H1 (cell line): ENCODE measurements around the gene BRD1. TPM values are rescaled to one million over a fixed set of nuclear protein-coding genes. Genes with fewer than 3 reads are reported as not detected.

Experiments used
- CTCF ChIA-PET: fragments of 300-600 bp; sonication (Branson Sonifier 250); formaldehyde crosslinking; loops from one replicate; lab custom pipeline; 2021; ENCODE audit not compliant: partially characterized antibody; lab: Charles Lee
- POLR2A ChIA-PET: fragments of 300-600 bp; sonication (Branson Sonifier 250); formaldehyde crosslinking; loops from one replicate; lab custom pipeline; 2021; ENCODE audit warnings: inconsistent platforms; ENCODE audit not compliant: partially characterized antibody; lab: Charles Lee
- DNase-seq, 2 experiments: peaks; one replicate each; pipeline versions ENCODE4 v3.0.0 to v3.0.0-alpha.2; 2010 to 2022; ENCODE audit warnings: low spot score in 2 of 2, low read depth in 1 of 2, mixed read lengths in 1 of 2
- FAIRE-seq: peaks from 2 replicates; lab custom pipeline; 2011; peaks lifted over from hg19 to GRCh38; lab: Jason Lieb, UNC
- H2AFZ ChIP-seq: 2 replicates; pipeline ENCODE4 v1.8.1; 2012; ENCODE audit warnings: low read length, inconsistent platforms
- H2AK5ac ChIP-seq: 2 replicates; pipeline ENCODE4 v1.6.1; 2013; ENCODE audit warnings: low read depth, low read length
- H2BK120ac ChIP-seq: replicated peaks from 2 replicates; pipeline ENCODE3; 2013; ENCODE audit warnings: low read depth, low read length, inconsistent platforms
- H2BK12ac ChIP-seq: 2 replicates; pipeline ENCODE4 v1.6.1; 2013; ENCODE audit warnings: low read depth, low read length
- H2BK15ac ChIP-seq: 2 replicates; pipeline ENCODE4 v1.6.1; 2013; ENCODE audit warnings: low read length
- H2BK20ac ChIP-seq: 2 replicates; pipeline ENCODE4 v1.6.1; 2013; ENCODE audit warnings: low read length
- H2BK5ac ChIP-seq: 2 replicates; pipeline ENCODE4 v1.6.1; 2013; ENCODE audit warnings: low read depth, low read length
- H3K14ac ChIP-seq: 2 replicates; pipeline ENCODE4 v1.6.1; 2013; ENCODE audit warnings: inconsistent platforms; ENCODE audit not compliant: insufficient read length
- H3K18ac ChIP-seq: 2 replicates; pipeline ENCODE4 v1.6.1; 2013; ENCODE audit warnings: low read length; ENCODE audit errors: extremely low read depth
- H3K23ac ChIP-seq: 2 replicates; pipeline ENCODE4 v1.6.1; 2013; ENCODE audit warnings: inconsistent platforms; ENCODE audit not compliant: insufficient read length
- H3K23me2 ChIP-seq: 2 replicates; pipeline ENCODE4 v1.6.1; 2013; ENCODE audit warnings: low read depth, low read length
- H3K27ac ChIP-seq: 2 replicates; pipeline ENCODE4 v1.6.1; 2011; ENCODE audit warnings: low read depth, low read length, inconsistent platforms
- H3K27me3 ChIP-seq, 4 experiments: replicated peaks in 1 of 4; 1 replicate in 1 of 4; 2 replicates in 3 of 4; pipeline versions ENCODE4 v1.6.1 to v1.8.1; 2011 to 2013; ENCODE audit warnings: low read length in 3 of 4, mild to moderate bottlenecking in 3 of 4, inconsistent platforms in 2 of 4, mixed read lengths in 2 of 4, moderate library complexity in 1 of 4; ENCODE audit not compliant: control insufficient read depth in 3 of 4, insufficient read depth in 3 of 4; ENCODE audit errors: extremely low read depth in 1 of 4
- H3K36me3 ChIP-seq, 4 experiments: 2 replicates each; pipeline versions ENCODE4 v1.6.1 to v1.8.1; 2011 to 2013; ENCODE audit warnings: mild to moderate bottlenecking in 4 of 4, low read length in 3 of 4, moderate library complexity in 2 of 4, control low read depth in 1 of 4, inconsistent platforms in 1 of 4; ENCODE audit not compliant: insufficient read depth in 4 of 4, control insufficient read depth in 2 of 4
- H3K4ac ChIP-seq: replicated peaks from 2 replicates; pipeline ENCODE3; 2013; ENCODE audit warnings: low read length, low read depth, mixed read lengths, inconsistent platforms; ENCODE audit not compliant: insufficient read length
- H3K4me1 ChIP-seq, 4 experiments: replicated peaks in 1 of 4; 1 replicate in 1 of 4; 2 replicates in 3 of 4; pipeline versions ENCODE4 v1.6.1 to v1.8.1; 2011 to 2013; ENCODE audit warnings: low read length in 3 of 4, inconsistent platforms in 2 of 4, mixed read lengths in 1 of 4; ENCODE audit not compliant: insufficient read depth in 4 of 4, control insufficient read depth in 3 of 4
- H3K4me2 ChIP-seq, 2 experiments: 2 replicates each; pipeline versions ENCODE4 v1.6.1 to v1.8.1; 2011 to 2013; ENCODE audit warnings: low read depth in 2 of 2, low read length in 2 of 2, control low read depth in 1 of 2, inconsistent platforms in 1 of 2, mild to moderate bottlenecking in 1 of 2; ENCODE audit not compliant: insufficient read depth in 1 of 2
- H3K4me3 ChIP-seq, 4 experiments: fragments of 200-600, 300-600 bp in 1 of 4; sonication (generic), shearing (Covaris generic), sonication (Bioruptor Twin) in 1 of 4; 2 replicates each; pipeline versions ENCODE4 v1.5.1 to v1.8.1; 2011 to 2016; ENCODE audit warnings: low read length in 4 of 4, low read depth in 3 of 4, control low read depth in 2 of 4, inconsistent platforms in 2 of 4, mild to moderate bottlenecking in 2 of 4, mixed read lengths in 1 of 4, moderate library complexity in 1 of 4; ENCODE audit not compliant: insufficient read depth in 2 of 4; ENCODE audit errors: extremely low read depth in 1 of 4
- H3K56ac ChIP-seq: replicated peaks from 2 replicates; pipeline ENCODE3; 2013; ENCODE audit warnings: low read depth, mild to moderate bottlenecking, mixed read lengths, low read length, inconsistent platforms; ENCODE audit not compliant: insufficient read length
- H3K79me1 ChIP-seq: 2 replicates; pipeline ENCODE4 v1.6.1; 2013; ENCODE audit warnings: low read depth, low read length, control low read depth
- H3K79me2 ChIP-seq, 2 experiments: 2 replicates each; pipeline versions ENCODE4 v1.6.1 to v1.8.1; 2012 to 2013; ENCODE audit warnings: low read length in 2 of 2, mild to moderate bottlenecking in 2 of 2, inconsistent platforms in 1 of 2; ENCODE audit not compliant: insufficient read depth in 2 of 2, control insufficient read depth in 1 of 2
- H3K9ac ChIP-seq, 4 experiments: replicated peaks in 1 of 4; 1 replicate in 1 of 4; 2 replicates in 3 of 4; pipeline versions ENCODE4 v1.6.1 to v1.8.1; 2011 to 2013; ENCODE audit warnings: low read depth in 3 of 4, low read length in 3 of 4, control low read depth in 2 of 4, mild to moderate bottlenecking in 2 of 4, moderate library complexity in 2 of 4, inconsistent platforms in 1 of 4; ENCODE audit errors: extremely low read depth in 1 of 4
- H3K9me3 ChIP-seq, 2 experiments: 2 replicates each; pipeline versions ENCODE4 v1.6.1 to v1.8.1; 2012 to 2013; ENCODE audit warnings: mild to moderate bottlenecking in 2 of 2, moderate library complexity in 2 of 2, control low read depth in 1 of 2, inconsistent platforms in 1 of 2, low read depth in 1 of 2, low read length in 1 of 2, mixed read lengths in 1 of 2; ENCODE audit not compliant: insufficient read depth in 2 of 2
- H4K20me1 ChIP-seq, 2 experiments: replicated peaks in 1 of 2; 2 replicates each; pipeline versions ENCODE3 to v1.8.1; 2011 to 2013; ENCODE audit warnings: inconsistent platforms in 2 of 2, low read length in 2 of 2, mild to moderate bottlenecking in 1 of 2; ENCODE audit not compliant: insufficient read depth in 2 of 2, control insufficient read depth in 1 of 2
- H4K5ac ChIP-seq: 2 replicates; pipeline ENCODE4 v1.6.1; 2013; ENCODE audit warnings: low read length, low read depth, mixed read lengths, inconsistent platforms; ENCODE audit not compliant: insufficient read length
- H4K8ac ChIP-seq: 2 replicates; pipeline ENCODE4 v1.8.0; 2013; ENCODE audit warnings: mild to moderate bottlenecking, moderate library complexity, low read length, inconsistent platforms; ENCODE audit not compliant: insufficient read depth; ENCODE audit errors: extremely low read depth
- H4K91ac ChIP-seq: replicated peaks from 2 replicates; pipeline ENCODE3; 2013; ENCODE audit warnings: low read length, mixed read lengths, inconsistent platforms; ENCODE audit not compliant: insufficient read length
- HDAC6 ChIP-seq: IDR thresholded peaks from one replicate; pipeline ENCODE4 v1.7.1; 2012; ENCODE audit warnings: low read depth, mild to moderate bottlenecking, inconsistent platforms, low read length, moderate library complexity
- KDM5A ChIP-seq: fragments of 200-600 bp; IDR thresholded peaks from 2 replicates; pipeline ENCODE4 v1.7.1; 2012; ENCODE audit warnings: mild to moderate bottlenecking, low read length, inconsistent platforms, mixed read lengths
- SP2 ChIP-seq: IDR thresholded peaks from 2 replicates; pipeline ENCODE4 v1.6.1; 2012; ENCODE audit warnings: mild to moderate bottlenecking, low read length, inconsistent platforms
- SRF ChIP-seq: IDR thresholded peaks from 2 replicates; pipeline ENCODE4 v1.6.1; 2011; ENCODE audit warnings: mild to moderate bottlenecking, low read depth, low read length, moderate library complexity
- WGBS, 2 experiments: shearing (Covaris generic) in 1 of 2; methylation state at CpG; one replicate each; pipeline versions ENCODE4 v1.1.6 to v1.1.7; 2013 to 2015; ENCODE audit warnings: low lambda C conversion rate in 2 of 2, mixed read lengths in 2 of 2, inconsistent platforms in 1 of 2, low coverage in 1 of 2, missing lambda C conversion rate in 1 of 2; ENCODE audit not compliant: insufficient replicate concordance in 2 of 2, insufficient coverage in 1 of 2, insufficient read length in 1 of 2; ENCODE audit errors: extremely low coverage in 1 of 2, missing lambda C conversion rate in 1 of 2; 5-methylcytosine and 5-hydroxymethylcytosine counted together
- polyA plus RNA-seq, 7 experiments: library from polyadenylated mRNA; depleted of rRNA in 3 of 7; stranded (reverse) in 5 of 7; unstranded in 2 of 7; fragments of >200 nt in 5 of 7; fragments of 200-250 nt in 2 of 7; gene quantifications; 1 replicate in 5 of 7; 2 replicates in 1 of 7; 4 replicates in 1 of 7; pipeline versions ENCODE4 v1.2.1 to v1.2.3, GENCODE V29; 2011 to 2013; ENCODE audit warnings: missing spikeins in 2 of 7, mixed read lengths in 2 of 7
- total RNA-seq: library from RNA; stranded (reverse); fragmentation: NEBNext Ultra II Directional; extraction: Animal tissue kit (Norgen Biotek cat#: 25700); gene quantifications from 2 replicates; pipeline ENCODE4 v1.2.1, GENCODE V29; 2021
- TF ChIP-seq, protein P1 (sequence below): IDR thresholded peaks from 2 replicates; pipeline ENCODE4 v1.6.1; 2011; ENCODE audit warnings: low read depth, mild to moderate bottlenecking, low read length; ENCODE audit not compliant: insufficient read depth

BRD1 gene
- total and polyA plus RNA-seq, 2 of the 8 experiments (the other 6 are each of a cell fraction or from before 2014, with no cell fraction given): 6.8 to 34.0 TPM

DNA sequence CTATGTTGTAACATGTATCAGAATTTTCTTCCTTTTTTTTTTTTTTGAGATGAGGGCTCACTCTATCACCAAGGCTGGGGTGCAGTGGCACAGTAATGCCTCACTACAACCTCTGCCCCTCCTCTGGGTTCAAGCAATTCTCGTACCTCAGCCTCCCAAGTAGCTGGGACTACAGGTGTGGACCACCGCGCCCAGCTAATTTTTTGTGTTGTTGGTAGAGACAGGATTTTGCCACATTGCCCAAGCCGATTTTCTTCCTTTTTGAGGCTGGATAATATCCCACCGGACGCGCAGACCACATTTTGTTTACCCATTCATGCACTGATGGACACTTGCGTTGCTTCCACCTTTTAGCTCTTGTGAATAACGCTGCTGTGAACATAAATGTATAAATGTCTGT, 97.0 kb downstream of the BRD1 start:
- no peak overlapping the region for H4K5ac ChIP-seq
- no peak overlapping the region for H2AFZ ChIP-seq
- no peak overlapping the region for H3K23ac ChIP-seq
- H3K4me2 ChIP-seq: no peak overlapping the region
- H4K8ac ChIP-seq: no peak overlapping the region
- DNase-seq (no peak), FAIRE-seq (no peak)
- H4K20me1 ChIP-seq: no peaks in the 10 kb centered on the region
- H2BK15ac ChIP-seq: no peak overlapping the region
- peaks cover 0 to 6% (median 3%) of the 10 kb centered on the region in 4 experiments; a peak in 4 of 7 replicates for H3K27me3 ChIP-seq
- no peak overlapping the region for H4K91ac ChIP-seq
- 88% methylated on average over 9 of the region's 9 CpGs; no CpG with 5 or more reads in 1 of the 2 experiments for WGBS, 2 experiments
- no peak overlapping the region for H2BK20ac ChIP-seq
- H3K79me1 ChIP-seq: no peaks in the 10 kb centered on the region
- H3K4me3 ChIP-seq: no peak overlapping the region
- CTCF ChIA-PET: no interaction called here
- no peak overlapping the region for H3K27ac ChIP-seq
- H3K79me2 ChIP-seq: no peaks in the 10 kb centered on the region
- no peak overlapping the region for H3K18ac ChIP-seq
- no peak overlapping the region for H2BK120ac ChIP-seq
- H3K36me3 ChIP-seq: no peaks in the 10 kb centered on the region
- no peak overlapping the region for H3K56ac ChIP-seq
- no peak overlapping the region for H3K9ac ChIP-seq
- POLR2A ChIA-PET: no interaction called here
- no peak overlapping the region for H2AK5ac ChIP-seq
- H3K9me3 ChIP-seq: no peaks in the 10 kb centered on the region
- TF ChIP-seq, protein P1, sequence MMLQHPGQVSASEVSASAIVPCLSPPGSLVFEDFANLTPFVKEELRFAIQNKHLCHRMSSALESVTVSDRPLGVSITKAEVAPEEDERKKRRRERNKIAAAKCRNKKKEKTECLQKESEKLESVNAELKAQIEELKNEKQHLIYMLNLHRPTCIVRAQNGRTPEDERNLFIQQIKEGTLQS: no peak
- no peak for TF ChIP-seq HDAC6
- TF ChIP-seq KDM5A: no peak
- no peak for TF ChIP-seq SRF
- TF ChIP-seq SP2: no peak
- TF ChIP-seq, all 59 proteins: peak for 0
- Histone ChIP-seq H3K4ac (no peak overlapping the region), H3K23me2 (no peaks in the 10 kb centered on the region), H2BK5ac (no peak overlapping the region), H3K14ac (no peak overlapping the region), H2BK12ac (no peak overlapping the region), H3K4me1 (no peaks in the 10 kb centered on the region)
